ENCODE data around the gene REX1BD.

Gene REX1BD

DNA sequence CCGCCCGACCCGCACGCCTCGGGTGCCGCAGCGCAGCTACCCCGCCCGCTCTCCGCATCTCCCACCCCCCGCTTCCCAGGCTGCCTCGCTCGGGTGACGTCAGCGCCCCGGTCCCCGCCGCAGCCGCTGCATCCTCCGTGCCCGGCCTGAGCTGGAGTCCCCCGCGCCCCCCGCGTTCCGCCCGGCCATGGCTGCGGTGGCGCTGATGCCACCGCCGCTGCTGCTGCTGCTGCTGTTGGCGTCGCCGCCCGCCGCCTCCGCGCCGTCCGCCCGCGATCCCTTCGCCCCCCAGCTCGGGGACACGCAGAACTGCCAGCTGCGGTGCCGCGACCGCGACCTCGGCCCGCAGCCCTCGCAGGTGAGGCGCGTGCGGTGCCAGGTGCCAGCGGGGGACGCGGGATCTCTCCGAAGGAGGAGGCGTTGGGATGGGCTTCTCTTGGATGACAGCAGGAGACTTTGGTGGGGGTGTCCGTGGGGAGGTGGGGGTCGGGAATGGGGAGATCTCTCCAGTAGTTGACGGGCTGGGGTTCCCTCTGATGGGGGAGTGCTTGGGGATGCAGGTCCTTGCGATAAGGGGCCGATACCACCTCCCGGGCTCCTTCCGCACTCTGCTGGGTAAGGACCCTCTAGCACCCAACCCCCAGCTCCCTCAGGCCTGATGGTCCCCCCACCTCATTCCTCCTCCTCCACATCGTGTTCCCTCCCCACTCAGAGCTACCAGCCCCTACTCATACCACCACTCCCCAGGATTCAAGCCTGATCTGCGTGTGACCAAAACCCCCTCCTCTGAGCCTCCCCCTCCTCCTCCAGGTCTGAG, 24.4 kb downstream of the REX1BD start, which contains the start of gene TMEM59L:
Gene TMEM59L (plus strand): TSS at position 99 of the 817 bp plus-strand sequence. CDS start 89 bp downstream, at position 188.
- DNase-seq (ENCODE audit: low read depth in 2 of 3, low spot score in 2 of 3): no peak

DNA sequence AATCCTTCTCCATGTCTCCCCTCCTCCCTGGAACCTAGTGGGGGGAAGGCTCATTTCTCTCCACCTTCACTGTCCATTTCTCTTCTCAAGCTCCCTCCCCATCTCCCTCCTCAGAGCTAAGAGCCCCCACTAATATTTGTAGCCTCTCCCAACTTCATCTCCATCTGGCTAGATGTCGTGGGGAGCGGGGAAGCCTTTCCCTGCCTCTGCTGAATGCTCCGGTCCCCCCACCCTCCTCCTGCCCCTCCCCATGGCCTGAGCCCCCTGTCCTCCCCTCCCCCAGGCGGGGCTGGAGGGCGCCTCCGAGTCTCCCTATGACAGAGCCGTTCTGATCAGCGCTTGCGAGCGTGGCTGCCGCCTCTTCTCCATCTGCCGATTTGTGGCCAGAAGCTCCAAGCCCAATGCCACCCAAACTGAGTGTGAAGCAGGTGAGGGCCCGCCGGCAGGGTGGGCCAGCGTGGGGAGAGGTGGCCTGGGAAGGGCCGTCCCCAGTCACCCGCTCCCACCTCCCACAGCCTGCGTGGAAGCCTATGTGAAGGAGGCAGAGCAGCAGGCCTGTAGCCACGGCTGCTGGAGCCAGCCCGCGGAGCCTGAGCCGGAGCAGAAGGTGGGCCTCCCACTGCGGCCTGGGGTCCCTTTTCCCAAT, 25.1 kb downstream of the REX1BD start:
- DNase-seq (ENCODE audit: low read depth in 2 of 3, low spot score in 2 of 3): no peak

DNA sequence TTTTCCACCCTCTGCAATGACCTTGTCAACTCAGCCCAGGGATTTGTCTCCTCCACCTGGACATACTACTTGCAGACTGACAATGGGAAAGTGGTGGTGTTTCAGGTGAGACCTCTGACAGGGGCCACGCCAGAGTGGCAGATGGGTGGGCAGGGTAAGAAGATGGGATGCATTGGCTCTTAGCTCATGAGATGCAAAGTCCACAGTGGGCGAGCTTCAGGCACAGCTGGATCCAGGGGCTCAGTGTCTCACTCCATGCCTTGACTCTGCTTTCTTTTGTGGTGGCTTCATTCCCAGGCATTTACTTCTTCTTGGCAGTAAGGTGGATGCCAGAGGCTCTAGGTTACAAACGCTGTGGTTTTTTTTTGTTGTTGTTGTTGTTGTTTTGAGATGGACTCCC, 27.4 kb downstream of the REX1BD start:
- DNase-seq (ENCODE audit: low read depth in 2 of 3, low spot score in 2 of 3): no peak

DNA sequence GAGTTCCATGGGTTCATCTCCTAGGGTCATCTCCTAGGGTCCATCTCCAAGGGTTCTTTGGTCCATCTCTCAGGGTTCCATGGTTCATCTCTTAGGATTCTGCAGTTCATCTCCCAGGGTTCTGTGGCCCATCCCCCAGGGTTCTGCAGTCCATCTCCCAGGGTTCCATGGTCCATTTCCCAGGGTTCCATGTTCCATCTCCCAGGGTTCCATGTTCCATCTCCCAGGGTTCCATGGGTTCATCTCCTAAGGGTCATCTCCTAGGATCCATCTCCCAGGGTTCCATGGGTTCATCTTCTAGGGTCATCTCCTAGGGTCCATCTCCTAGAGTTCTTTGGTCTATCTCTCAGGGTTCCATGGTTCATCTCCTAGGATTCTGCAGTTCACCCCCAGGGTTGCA, 29.0 kb downstream of the REX1BD start:
- no peak for DNase-seq (ENCODE audit: low read depth in 2 of 3, low spot score in 2 of 3)

DNA sequence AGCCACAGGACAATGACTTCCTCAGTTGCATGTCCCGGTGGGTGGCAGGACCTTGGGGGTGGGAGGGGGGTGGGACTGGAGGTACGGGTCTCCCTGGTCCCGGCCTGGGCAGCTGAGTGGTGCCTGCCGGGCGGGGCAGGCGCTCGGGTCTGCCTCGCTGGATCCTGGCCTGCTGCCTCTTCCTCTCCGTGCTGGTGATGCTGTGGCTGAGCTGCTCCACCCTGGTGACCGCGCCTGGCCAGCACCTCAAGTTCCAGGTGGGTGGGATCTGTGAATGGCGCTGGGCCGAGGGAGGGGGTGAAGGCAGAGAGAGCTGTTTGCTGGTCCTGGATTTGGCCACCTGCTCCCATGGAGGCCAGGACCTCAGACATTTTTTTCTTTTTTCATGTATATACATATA, 29.6 kb downstream of the REX1BD start:
- DNase-seq (ENCODE audit: low read depth in 2 of 3, low spot score in 2 of 3): no peak

DNA sequence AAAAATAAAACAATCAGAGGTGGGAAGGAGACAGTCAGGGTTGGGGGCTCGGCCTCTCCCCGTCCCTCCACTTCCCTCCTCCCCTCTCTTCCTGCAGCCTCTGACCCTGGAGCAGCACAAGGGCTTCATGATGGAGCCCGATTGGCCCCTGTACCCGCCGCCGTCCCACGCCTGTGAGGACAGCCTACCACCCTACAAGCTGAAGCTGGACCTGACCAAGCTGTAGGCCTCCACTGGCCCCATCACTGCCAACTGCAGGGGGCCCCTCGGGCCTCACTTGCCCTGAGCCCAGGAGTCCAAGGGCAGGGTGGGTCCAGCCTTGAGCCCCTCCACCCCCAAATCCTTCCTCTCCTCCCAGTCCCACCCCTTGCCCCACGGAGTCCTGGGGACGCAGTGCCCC, 31.7 kb downstream of the REX1BD start:
- no peak for DNase-seq (ENCODE audit: low read depth in 2 of 3, low spot score in 2 of 3)

DNA sequence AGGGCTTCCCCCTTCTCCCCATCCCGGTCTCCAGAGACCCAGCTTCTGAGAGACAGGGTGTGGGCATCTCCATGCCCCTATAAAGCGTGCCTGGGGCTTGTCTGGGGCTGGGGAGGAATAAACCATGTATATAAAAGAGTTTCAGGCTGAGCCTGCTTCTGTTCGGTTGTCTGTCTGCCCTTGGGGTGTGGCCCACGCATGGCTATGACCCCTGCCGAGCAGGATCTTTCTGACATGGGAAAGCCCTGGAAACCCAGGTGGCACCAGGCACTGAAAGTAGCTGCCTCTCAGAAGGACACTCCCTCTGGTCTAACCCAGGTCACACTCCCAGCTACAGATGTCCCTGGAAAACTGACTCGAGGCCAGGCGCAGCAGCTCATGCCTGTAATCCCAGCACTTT, 32.3 kb downstream of the REX1BD start:
- DNase-seq (ENCODE audit: low read depth in 2 of 3, low spot score in 2 of 3): no peak

DNA sequence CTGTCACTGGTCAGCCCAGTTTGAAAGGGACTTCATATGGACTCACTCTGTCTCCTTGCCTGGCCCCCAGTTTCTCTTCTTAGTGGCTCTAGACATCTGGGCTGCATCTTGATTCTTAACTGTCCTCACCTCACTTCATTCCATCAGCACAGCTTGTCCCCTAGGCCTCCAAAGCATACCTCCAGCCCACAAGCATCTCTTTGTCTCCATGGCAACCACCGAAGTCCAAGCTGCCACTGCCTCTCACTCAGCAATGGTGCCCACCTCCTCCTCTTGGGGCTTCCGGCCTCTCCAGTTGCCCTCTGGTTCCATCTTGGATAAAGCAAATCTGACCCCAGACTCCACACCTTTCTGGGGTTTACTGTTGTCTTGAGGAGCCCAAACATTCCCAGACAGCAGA, 38.3 kb downstream of the REX1BD start:
- DNase-seq (ENCODE audit: low read depth in 2 of 3, low spot score in 2 of 3): no peak

DNA sequence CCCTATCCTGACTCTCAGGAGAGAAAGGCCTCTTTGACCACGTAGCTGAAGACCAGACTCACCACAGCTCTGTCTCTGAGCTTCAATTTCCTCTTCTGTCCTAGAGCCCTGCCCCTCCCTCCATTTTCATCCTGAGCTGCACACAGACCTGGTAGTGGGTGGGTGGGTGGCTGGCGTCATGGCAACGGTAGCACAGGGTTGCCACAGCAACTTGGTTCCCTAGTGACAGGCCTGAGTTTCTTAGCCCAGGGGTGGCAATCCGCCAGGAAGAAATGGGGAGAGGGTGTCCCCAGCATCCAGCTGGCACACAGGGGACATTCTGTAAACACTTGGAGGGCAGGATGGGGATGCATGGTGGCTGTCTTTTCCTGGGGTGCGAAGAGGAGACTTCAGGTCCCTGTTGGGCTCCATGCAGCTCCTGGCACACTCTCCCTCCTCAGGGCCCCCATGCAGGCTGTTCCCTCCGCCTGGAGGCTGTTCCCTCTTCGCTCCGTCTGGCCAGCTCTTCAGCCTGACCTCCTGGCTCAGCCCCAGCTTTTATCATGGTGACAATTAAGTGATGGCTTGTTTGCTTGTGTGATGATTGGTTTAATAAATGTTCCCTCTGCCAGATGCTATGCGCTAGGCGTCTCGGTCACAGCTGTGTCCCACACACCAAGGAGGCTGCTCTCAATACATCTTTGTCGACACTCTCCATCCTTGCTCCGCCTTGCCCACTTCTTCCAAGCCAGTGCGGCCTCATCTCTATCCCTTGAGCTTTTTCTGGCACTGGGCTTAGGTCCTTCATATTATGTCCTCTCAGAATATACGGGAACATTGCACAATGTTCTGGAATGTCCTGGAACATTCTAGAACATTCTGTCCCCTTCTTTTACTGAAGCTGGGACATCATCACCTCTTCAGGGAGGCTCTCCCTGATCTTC, 40.8 kb downstream of the REX1BD start:
- no peak for DNase-seq (ENCODE audit: low read depth in 2 of 3, low spot score in 2 of 3)

DNA sequence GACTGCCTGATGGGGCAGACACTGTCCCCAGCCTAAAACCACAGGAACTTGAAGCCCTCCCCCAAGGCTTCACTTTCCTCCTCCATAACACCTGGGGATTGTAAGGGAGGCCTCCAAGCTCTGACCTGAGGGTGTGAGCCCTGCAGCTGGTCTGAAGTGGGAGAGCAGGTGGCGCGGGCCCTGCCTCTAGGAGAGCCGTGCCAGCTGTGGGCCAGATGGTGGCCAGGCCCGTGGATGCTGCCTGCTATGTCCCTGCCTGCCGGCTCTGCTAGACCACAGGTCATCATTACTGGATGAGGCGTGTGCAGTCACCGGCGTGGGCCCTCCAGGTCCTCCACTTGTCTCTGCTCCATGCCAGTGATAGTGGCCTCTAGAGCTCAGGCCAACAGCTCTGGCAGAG, 44.7 kb downstream of the REX1BD start:
- no peak for DNase-seq (ENCODE audit: low read depth in 2 of 3, low spot score in 2 of 3)

DNA sequence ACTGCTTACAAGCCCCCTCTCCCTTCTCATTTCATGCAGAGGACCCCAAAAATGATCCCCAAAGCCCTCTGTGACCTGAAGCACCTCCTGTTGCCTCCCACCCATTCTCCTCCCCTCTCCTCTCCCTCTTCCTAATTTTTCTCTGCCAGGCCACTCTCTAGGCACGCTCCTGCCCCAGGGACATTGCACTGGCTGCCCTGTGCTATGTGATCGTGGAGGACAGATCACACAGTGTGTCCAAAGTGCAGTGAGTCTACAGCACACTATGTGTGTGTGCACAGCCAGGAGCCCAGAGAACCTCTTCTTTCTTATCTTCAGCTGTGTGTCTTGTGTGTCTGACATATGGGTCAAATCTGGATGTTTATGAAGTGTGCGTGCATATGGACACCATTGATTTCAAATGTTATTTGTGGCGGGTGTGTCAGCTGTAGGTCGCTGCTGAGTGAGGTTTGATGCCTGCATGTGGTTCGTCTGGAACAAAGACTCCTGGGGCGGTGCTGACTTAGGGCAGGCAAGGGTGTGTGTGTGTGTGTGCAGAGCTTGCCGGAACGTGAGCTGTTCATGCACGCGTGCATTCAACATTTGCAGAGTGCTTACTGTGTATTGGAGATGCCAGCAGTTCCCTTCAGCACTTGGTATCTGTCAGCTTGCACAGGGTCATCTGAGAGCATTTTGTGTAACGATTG, 46.2 kb downstream of the REX1BD start:
- DNase-seq (ENCODE audit: low read depth in 2 of 3, low spot score in 2 of 3): no peak

DNA sequence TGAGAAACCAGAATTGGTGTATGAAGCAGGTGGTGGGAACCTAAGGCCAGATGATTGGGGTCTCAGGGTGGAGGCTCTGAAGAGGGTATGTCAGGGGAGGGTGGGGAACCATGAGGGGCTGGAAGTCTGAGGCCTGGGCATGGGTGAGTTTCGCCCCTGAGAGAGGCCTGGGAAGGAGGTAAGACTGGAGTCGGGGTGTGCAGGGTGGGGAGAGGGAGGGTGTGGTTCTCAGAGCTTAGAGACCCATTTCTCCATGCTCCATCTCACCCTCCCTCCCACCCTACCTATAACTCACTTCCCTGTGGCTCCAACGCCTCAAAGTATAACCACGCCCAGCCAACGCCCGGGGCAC, 47.2 kb downstream of the REX1BD start:
- DNase-seq (ENCODE audit: low read depth in 2 of 3, low spot score in 2 of 3): no peak

DNA sequence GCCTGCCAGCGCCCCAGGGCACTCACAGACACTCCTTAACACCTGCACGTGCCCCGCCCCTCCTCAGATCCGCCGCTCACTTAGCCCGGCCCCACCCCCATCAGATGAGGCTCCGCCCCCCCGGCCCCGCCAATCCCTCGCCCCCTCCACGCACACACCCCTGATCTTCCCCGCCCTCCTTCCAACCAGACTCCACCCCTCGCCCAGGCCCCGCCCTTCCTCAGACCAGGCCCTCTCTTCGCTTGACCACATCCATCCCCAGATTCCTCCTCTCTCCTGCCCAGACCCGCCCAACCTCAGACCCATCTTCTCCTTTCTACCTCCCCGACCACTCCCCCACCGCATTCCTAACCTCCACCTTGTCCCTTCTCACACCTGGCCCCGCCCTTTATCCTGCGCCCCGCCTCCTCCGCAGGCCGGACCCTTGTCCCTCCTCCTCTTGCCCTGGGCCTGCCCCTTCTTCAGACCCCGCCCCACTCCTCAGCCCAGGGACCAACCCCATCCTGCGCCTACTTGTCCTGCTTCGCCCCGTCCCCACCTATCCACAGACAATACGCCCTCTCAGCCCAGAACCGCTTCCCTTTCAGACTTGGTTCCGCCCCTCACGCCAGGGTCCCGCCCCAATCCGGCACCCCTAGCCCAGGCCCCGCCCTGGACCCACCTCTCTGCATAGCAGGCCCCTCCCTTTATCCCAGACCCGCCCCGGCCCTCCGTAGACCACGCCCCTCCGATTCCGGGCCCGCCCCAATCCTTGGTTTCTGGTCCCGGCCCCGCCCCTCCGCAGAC, 47.8 kb downstream of the REX1BD start:
- DNase-seq (ENCODE audit: low read depth in 2 of 3, low spot score in 2 of 3): peak; percentile 97 to 100 (median 99)

DNA sequence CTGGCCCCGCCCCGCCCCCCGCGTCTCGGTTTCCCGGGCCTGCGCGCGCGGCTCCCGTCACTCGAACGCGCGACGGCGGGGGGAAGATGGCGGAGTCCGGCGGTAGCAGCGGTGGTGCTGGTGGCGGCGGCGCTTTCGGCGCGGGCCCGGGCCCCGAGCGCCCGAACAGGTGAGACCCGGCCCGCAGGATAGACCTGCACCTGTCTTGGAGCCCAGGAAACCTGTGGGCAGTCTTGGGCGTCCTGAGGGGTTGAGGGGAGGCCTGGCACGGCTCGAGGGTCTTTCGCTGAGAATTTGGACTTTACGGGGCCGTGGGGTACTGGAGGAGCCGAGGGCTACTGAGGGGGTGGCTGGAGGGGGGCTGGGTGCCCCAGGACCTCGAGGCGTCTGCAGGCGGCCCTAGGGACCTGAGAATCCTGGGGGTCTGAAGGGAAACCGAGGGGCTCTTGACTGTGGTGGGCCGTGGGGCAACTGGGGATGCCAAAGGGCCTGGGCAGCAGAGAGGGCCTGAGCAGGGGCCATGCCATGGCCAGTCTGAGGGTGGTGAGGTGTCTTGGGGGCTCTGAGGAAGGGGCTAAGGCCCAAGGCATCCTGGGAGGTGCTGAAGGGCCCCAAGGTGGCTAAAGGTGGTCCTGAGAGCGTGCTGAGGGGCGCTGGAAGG, 48.5 kb downstream of the REX1BD start, which contains the start of gene KLHL26:
Gene KLHL26 (plus strand): TSS at position 60 of the 661 bp plus-strand sequence. CDS start 27 bp downstream, at position 87.
- no peak for DNase-seq (ENCODE audit: low read depth in 2 of 3, low spot score in 2 of 3)

DNA sequence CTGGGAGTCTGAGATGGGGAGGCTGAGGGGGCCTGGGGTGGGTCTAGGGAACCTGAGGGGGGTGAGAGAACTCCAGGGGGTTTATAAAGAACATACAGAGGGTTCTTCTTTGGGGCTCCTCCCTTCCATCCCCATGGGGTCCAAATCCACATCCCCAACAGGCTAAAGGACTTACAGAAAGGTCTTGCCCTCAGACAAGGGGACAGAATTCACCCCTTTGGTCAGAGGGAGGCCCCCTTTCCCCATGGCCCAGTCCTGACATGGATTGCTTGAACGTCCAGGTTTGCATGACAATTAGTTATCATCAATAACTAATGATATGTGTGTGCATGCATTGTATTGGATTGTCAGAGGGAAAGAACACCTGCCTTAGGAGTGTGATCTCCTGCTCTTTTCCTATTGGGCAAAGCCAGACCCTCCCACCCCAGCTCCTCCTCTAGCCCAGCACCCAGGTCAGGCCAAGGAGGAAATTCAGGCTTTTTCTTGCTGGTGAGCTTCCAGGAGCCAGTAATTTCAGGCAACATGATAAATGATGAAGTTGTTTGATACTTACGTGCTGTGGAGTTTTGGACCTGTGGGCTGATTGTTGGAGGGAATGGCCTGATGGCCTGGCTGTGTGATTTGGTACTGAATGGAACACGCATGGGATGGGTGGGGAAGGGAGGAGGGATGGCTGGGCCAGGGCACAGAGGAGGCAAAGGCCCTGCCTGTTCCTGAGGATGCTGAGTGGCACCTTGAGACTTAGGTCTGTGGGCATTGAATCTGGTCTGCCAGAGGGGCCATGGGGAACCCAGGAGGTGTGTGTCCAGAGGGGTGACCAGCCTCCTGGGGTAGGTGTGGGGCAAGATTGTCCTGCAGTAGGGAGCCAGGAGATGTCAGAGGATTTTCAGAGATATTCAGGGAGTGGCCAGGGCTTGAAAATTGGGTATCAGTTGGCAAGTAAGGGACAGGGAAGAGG, 49.4 kb downstream of the REX1BD start:
- no peak for DNase-seq (ENCODE audit: low read depth in 2 of 3, low spot score in 2 of 3)

DNA sequence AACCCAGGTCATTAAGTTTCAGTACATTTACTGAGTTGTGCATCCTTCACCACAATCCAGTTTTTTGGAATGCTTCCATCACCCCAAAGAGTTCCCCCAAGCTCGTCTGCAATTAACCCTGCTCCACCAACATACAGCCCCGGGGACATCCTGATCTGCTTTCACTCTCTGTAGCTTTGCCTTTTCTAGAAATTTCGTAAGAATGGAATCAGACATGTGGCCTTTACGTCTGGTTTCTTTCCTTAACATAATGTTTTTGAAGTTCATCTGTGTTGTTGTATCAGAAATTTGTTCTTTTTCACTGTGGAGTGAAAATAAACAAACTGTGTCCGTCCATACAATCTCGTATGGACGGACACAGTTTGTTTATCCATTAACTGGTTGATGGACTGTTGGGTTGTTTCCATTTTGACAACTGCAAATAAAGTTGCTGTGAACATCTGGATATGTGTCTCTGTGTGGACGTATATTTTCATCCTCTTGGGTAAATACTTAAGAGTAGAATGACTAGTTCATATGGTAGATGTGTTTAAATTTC, 51.2 kb downstream of the REX1BD start:
- DNase-seq (ENCODE audit: low read depth in 2 of 3, low spot score in 2 of 3): no peak

Measured in activated CD8-positive, alpha-beta memory T cell treated with anti-CD3 and anti-CD28 coated beads for 48 hours (primary cell).